Measurements from ENCODE around the gene SYT15.

DNA sequence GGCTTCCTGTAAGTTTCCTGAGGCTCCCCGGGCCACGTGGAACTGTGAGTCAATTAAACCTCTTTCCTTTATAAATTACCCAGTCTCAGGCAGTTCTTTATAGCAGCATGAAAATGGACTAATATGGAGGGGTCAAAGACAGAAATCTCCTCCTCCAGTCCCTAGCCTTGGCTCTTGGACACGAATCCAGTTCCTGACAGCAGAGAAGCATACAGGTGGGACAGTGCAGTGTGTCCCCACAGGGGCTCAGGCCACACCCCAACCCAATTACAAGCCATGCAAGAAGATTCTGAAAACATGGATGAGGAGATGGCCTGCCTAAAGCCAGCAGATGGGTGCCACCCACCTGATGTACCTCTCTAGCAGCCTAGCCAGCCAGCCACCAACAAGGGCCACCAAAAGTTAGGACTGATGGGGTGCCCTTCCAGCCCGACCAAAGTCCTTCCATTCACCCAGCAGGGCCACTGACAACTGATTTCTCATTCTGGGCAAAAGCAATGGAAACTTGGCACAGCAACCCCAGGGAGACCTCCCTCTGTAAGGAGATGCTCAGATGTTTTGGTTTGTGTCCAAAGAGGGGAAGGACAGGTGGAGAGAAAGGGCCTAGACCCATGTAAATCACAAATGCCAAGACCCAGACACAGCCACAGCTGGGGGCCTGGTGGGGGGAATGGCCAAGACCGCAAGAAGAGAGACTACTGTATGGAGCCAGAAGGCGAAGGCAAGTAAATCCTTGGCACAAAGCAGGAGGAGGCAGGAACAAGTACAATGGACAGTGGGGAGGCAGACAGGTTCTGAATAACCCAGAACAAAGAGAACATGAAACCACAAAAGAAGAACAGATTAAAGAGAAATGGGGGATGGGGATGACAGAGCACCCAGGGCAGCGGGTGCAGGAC, 36.1 kb upstream of the SYT15 start:
- TF ChIP-seq, protein P1, sequence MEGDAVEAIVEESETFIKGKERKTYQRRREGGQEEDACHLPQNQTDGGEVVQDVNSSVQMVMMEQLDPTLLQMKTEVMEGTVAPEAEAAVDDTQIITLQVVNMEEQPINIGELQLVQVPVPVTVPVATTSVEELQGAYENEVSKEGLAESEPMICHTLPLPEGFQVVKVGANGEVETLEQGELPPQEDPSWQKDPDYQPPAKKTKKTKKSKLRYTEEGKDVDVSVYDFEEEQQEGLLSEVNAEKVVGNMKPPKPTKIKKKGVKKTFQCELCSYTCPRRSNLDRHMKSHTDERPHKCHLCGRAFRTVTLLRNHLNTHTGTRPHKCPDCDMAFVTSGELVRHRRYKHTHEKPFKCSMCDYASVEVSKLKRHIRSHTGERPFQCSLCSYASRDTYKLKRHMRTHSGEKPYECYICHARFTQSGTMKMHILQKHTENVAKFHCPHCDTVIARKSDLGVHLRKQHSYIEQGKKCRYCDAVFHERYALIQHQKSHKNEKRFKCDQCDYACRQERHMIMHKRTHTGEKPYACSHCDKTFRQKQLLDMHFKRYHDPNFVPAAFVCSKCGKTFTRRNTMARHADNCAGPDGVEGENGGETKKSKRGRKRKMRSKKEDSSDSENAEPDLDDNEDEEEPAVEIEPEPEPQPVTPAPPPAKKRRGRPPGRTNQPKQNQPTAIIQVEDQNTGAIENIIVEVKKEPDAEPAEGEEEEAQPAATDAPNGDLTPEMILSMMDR (IDR thresholded peaks at IDR 0.05; ENCODE audit: insufficient read depth, low read depth, low read length), result no peak
- no peak for TF ChIP-seq EZH2 (IDR thresholded peaks at IDR 0.05; ENCODE audit: insufficient read depth, low read length)

Data from astrocyte (in vitro differentiated cells and primary cell).